AG09309 (cell line): Measurements from ENCODE around the gene ZMIZ1.

Source experiments
- DNase-seq: peaks from one replicate; pipeline ENCODE4 v3.0.0-alpha.2; 2010; ENCODE audit warnings: low read depth
- H3K4me3 ChIP-seq: 2 replicates; pipeline ENCODE4 v1.5.1; 2011; ENCODE audit warnings: mild to moderate bottlenecking, low read depth, low read length, moderate library complexity; ENCODE audit not compliant: control insufficient read depth
- CTCF ChIP-seq: IDR thresholded peaks from 2 replicates; pipeline ENCODE4 v1.5.1; 2011; ENCODE audit warnings: mild to moderate bottlenecking, low read depth, low read length, inconsistent platforms; ENCODE audit not compliant: insufficient read depth, control insufficient read depth; ENCODE audit errors: missing control alignments

ZMIZ1 gene

GRCh38 chr10:79339266-79339665, 270.5 kb downstream of the ZMIZ1 start:
- no peak overlapping the region for H3K4me3 ChIP-seq
- DNase-seq = no peak
- no peak for TF ChIP-seq CTCF

- DNase-seq = no peak
- no peak for TF ChIP-seq CTCF
- no peak overlapping the region for H3K4me3 ChIP-seq
These were observed 272.0 kb downstream of the ZMIZ1 start for GRCh38 chr10:79340646-79341244.

GRCh38 chr10:79342295-79342761, 273.6 kb downstream of the ZMIZ1 start:
- H3K4me3 ChIP-seq = no peak overlapping the region
- TF ChIP-seq CTCF = no peak
- DNase-seq = no peak

- H3K4me3 ChIP-seq = no peak overlapping the region
- TF ChIP-seq CTCF = no peak
- no peak for DNase-seq
These were observed 274.2 kb downstream of the ZMIZ1 start for GRCh38 chr10:79342811-79343561.

GRCh38 chr10:79344502-79345195, 275.9 kb downstream of the ZMIZ1 start:
- no peak overlapping the region for H3K4me3 ChIP-seq
- no peak for TF ChIP-seq CTCF
- DNase-seq = no peak

- TF ChIP-seq CTCF = no peak
- no peak for DNase-seq
- no peak overlapping the region for H3K4me3 ChIP-seq
These were observed 276.7 kb downstream of the ZMIZ1 start for GRCh38 chr10:79345241-79346011.
